ENCODE measurements around the gene PPM1M. TPM values are rescaled to one million over a fixed set of nuclear protein-coding genes. Genes with fewer than 3 reads are reported as not detected.

Gene PPM1M
- total and polyA plus RNA-seq, 10 of the 15 experiments (the other 5 are each of a cell fraction or from before 2014, with no cell fraction given): 7.3 to 24.8 (median 15.8) TPM

DNA sequence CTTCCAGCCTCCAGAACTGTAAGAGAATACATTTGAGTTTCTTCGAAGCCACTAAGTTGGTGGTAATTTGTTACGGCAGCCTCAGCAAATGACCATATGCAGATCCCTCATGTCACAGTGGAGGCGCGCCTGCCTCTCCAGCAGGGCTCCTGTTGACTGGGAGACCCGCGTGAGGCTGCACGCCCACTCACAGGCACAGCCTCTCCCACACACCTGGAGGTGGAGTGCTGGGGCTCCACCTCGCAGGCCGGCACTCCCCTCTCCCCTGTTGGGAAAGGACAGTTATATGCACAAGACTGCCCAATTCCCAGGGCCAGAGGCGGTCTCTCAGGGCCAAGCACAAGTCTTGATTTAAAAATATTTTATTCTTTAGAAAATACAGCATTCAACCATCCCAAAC, 17.3 kb upstream of the PPM1M start:
- in situ Hi-C loops (cut with MboI): no loop called here
- no peak overlapping the region for H3K4me3 ChIP-seq
- ChIA-PET SMC1A (ENCODE audit: uncharacterized antibody, unreplicated experiment) (no interaction called here), POLR2A (no interaction called here), CTCF (interaction anchor here (5.3 kb wide), 1 partner anchor 7 kb away, joined by 53 read pairs; no protein-coding TSS in a partner anchor), RAD21 (ENCODE audit: unreplicated experiment) (no interaction called here)
- intact Hi-C loops (cut with micrococcal nuclease; ENCODE audit: unreplicated experiment): no loop called here
- no peaks in the 10 kb centered on the region for H4K20me1 ChIP-seq (ENCODE audit: control insufficient read depth, insufficient read depth)
- H3K4me2 ChIP-seq (ENCODE audit: control insufficient read depth, insufficient read depth): no peak overlapping the region
- H3K36me3 ChIP-seq (ENCODE audit: control insufficient read depth in 2 of 2, insufficient read depth in 2 of 2, low read length in 1 of 2): peaks cover 12 to 27% of the 10 kb centered on the region in 2 experiments; a peak in 3 of 4 replicates
- ATAC-seq: no peak
- H3K27ac ChIP-seq (ENCODE audit: control insufficient read depth, insufficient read depth): no peak overlapping the region
- no peak for FAIRE-seq
- no TSS peak for BruUV-seq (replicated peaks)
- H3K27me3 ChIP-seq (replicated peaks in 1 of 2; ENCODE audit: control insufficient read depth in 2 of 2, insufficient read depth in 2 of 2, low read length in 1 of 2): no peaks in the 10 kb centered on the region
- no peak overlapping the region for H2AFZ ChIP-seq (ENCODE audit: control insufficient read depth, low read depth, low read length)
- WGBS (ENCODE audit: insufficient coverage, insufficient replicate concordance, low lambda C conversion rate, missing lambda C conversion rate): 98% methylated on average over 10 of the region's 10 CpGs
- H3K9me3 ChIP-seq (replicated peaks; ENCODE audit: control insufficient read depth, insufficient read depth, low read length): no peaks in the 10 kb centered on the region
- TF ChIP-seq, protein P1, sequence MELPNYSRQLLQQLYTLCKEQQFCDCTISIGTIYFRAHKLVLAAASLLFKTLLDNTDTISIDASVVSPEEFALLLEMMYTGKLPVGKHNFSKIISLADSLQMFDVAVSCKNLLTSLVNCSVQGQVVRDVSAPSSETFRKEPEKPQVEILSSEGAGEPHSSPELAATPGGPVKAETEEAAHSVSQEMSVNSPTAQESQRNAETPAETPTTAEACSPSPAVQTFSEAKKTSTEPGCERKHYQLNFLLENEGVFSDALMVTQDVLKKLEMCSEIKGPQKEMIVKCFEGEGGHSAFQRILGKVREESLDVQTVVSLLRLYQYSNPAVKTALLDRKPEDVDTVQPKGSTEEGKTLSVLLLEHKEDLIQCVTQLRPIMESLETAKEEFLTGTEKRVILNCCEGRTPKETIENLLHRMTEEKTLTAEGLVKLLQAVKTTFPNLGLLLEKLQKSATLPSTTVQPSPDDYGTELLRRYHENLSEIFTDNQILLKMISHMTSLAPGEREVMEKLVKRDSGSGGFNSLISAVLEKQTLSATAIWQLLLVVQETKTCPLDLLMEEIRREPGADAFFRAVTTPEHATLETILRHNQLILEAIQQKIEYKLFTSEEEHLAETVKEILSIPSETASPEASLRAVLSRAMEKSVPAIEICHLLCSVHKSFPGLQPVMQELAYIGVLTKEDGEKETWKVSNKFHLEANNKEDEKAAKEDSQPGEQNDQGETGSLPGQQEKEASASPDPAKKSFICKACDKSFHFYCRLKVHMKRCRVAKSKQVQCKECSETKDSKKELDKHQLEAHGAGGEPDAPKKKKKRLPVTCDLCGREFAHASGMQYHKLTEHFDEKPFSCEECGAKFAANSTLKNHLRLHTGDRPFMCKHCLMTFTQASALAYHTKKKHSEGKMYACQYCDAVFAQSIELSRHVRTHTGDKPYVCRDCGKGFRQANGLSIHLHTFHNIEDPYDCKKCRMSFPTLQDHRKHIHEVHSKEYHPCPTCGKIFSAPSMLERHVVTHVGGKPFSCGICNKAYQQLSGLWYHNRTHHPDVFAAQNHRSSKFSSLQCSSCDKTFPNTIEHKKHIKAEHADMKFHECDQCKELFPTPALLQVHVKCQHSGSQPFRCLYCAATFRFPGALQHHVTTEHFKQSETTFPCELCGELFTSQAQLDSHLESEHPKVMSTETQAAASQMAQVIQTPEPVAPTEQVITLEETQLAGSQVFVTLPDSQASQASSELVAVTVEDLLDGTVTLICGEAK (IDR thresholded peaks at IDR 0.05; ENCODE audit: borderline replicate concordance): no peak
- TF ChIP-seq, protein P2, sequence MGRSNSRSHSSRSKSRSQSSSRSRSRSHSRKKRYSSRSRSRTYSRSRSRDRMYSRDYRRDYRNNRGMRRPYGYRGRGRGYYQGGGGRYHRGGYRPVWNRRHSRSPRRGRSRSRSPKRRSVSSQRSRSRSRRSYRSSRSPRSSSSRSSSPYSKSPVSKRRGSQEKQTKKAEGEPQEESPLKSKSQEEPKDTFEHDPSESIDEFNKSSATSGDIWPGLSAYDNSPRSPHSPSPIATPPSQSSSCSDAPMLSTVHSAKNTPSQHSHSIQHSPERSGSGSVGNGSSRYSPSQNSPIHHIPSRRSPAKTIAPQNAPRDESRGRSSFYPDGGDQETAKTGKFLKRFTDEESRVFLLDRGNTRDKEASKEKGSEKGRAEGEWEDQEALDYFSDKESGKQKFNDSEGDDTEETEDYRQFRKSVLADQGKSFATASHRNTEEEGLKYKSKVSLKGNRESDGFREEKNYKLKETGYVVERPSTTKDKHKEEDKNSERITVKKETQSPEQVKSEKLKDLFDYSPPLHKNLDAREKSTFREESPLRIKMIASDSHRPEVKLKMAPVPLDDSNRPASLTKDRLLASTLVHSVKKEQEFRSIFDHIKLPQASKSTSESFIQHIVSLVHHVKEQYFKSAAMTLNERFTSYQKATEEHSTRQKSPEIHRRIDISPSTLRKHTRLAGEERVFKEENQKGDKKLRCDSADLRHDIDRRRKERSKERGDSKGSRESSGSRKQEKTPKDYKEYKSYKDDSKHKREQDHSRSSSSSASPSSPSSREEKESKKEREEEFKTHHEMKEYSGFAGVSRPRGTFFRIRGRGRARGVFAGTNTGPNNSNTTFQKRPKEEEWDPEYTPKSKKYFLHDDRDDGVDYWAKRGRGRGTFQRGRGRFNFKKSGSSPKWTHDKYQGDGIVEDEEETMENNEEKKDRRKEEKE (IDR thresholded peaks at IDR 0.05): no peak
- TF ChIP-seq RCOR1 (conservative IDR thresholded peaks at IDR 0.05; ENCODE audit: low read depth, low read length) (no peak), CBX5 (IDR thresholded peaks at IDR 0.05; ENCODE audit: low read depth) (no peak), SUPT20H (IDR thresholded peaks at IDR 0.05; ENCODE audit: borderline replicate concordance, control insufficient read depth, low read depth, low read length) (no peak), TCF3 (IDR thresholded peaks at IDR 0.05; ENCODE audit: borderline replicate concordance, insufficient read depth, low read depth, low read length) (no peak), ESRRA (IDR thresholded peaks at IDR 0.05; ENCODE audit: low read length) (no peak), SMAD5 (IDR thresholded peaks at IDR 0.05; ENCODE audit: low read depth) (no peak), NRF1 (conservative IDR thresholded peaks at IDR 0.05; ENCODE audit: low read depth, low read length) (no peak), NR2C2 (IDR thresholded peaks at IDR 0.05; ENCODE audit: borderline replicate concordance, control insufficient read depth, insufficient read length, low read depth) (no peak), MEF2A (IDR thresholded peaks at IDR 0.05; ENCODE audit: insufficient read depth, low read depth, low read length) (no peak), HDGF (IDR thresholded peaks at IDR 0.05) (no peak)
- TF ChIP-seq, protein P3, sequence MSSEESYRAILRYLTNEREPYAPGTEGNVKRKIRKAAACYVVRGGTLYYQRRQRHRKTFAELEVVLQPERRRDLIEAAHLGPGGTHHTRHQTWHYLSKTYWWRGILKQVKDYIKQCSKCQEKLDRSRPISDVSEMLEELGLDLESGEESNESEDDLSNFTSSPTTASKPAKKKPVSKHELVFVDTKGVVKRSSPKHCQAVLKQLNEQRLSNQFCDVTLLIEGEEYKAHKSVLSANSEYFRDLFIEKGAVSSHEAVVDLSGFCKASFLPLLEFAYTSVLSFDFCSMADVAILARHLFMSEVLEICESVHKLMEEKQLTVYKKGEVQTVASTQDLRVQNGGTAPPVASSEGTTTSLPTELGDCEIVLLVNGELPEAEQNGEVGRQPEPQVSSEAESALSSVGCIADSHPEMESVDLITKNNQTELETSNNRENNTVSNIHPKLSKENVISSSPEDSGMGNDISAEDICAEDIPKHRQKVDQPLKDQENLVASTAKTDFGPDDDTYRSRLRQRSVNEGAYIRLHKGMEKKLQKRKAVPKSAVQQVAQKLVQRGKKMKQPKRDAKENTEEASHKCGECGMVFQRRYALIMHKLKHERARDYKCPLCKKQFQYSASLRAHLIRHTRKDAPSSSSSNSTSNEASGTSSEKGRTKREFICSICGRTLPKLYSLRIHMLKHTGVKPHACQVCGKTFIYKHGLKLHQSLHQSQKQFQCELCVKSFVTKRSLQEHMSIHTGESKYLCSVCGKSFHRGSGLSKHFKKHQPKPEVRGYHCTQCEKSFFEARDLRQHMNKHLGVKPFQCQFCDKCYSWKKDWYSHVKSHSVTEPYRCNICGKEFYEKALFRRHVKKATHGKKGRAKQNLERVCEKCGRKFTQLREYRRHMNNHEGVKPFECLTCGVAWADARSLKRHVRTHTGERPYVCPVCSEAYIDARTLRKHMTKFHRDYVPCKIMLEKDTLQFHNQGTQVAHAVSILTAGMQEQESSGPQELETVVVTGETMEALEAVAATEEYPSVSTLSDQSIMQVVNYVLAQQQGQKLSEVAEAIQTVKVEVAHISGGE (CRISPR knock-in tag; IDR thresholded peaks at IDR 0.05): no peak
- peaks cover 26% of the 10 kb centered on the region for H3K4me1 ChIP-seq (ENCODE audit: control insufficient read depth, insufficient read depth, low read length)
- no peak for DNase-seq (ENCODE audit: low read depth, low spot score)
- peaks cover 3% of the 10 kb centered on the region for H3K79me2 ChIP-seq (ENCODE audit: control insufficient read depth, insufficient read depth, low read length)
- no peak overlapping the region for H3K9ac ChIP-seq (ENCODE audit: control insufficient read depth, insufficient read depth, low read length)
